Anterior cingulate cortex (tissue), 58 donors: ENCODE results near the gene DNAJC3.

Experiments
- DNase-seq, 58 donors: peaks; one replicate each; lab custom pipeline; 2025; lab: John Stamatoyannopoulos, UW

The DNAJC3 gene, protein sequence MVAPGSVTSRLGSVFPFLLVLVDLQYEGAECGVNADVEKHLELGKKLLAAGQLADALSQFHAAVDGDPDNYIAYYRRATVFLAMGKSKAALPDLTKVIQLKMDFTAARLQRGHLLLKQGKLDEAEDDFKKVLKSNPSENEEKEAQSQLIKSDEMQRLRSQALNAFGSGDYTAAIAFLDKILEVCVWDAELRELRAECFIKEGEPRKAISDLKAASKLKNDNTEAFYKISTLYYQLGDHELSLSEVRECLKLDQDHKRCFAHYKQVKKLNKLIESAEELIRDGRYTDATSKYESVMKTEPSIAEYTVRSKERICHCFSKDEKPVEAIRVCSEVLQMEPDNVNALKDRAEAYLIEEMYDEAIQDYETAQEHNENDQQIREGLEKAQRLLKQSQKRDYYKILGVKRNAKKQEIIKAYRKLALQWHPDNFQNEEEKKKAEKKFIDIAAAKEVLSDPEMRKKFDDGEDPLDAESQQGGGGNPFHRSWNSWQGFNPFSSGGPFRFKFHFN

DNA sequence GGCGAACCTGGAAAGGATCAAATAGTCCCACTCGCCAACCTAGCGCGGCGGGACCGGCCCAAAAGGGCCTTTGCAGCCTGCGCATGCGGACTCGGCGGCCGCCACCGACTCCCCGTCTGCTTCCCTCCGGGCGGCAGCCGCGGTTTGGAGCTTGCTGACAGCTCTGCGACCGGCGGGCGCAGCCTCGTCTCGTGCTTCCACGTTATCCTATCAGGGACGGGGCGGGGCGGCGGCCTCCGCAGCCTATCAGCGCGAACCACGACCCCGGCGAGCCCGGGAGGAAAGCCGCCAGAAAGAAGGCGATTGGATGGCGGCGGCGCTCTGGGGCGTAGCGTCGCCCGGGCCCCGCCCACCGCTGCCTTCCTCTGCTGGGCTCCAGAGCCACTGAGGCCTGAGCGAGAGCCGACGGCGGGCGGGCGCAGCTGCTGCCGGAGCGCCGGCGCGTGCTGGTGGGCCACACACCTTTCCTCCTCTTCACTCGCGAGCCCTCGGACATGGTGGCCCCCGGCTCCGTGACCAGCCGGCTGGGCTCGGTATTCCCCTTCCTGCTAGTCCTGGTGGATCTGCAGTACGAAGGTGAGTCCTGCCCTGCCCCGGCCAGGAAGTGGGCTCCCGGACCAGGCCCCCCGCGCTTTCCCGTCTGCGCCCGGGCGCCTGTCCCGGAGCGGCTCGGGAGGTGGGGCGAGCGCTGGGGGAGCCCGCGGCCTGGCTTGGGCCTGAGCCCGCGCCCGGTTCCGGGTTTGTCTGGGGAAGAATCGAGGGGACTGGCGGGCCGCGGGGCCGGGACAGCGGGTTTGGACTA lies at the start of gene DNAJC3:
TSS of gene DNAJC3 (plus strand) at position 378 of the 802 bp plus-strand sequence. CDS start at position 495, 117 bp downstream.
- DNase-seq: peak; percentile 74 to 99 (median 97)

DNA sequence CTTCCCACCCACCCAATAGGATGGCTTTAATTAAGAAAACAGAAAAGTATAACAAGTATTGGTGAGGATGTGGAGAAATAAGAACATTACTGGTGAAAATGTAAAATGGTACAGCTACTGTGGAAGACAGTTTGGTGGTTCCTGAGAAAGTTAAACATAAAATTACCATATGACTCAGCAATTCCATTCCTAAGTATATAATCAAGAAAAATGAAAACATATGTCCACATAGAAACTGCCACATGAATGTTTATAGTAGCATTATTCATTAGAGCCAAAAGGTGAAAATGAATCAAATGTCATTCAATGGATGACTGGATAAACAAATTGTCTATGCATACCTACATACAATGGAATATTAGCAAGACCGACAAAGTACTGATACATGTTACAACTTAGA lies 49.3 kb upstream of the DNAJC3 start:
- no peak for DNase-seq

DNA sequence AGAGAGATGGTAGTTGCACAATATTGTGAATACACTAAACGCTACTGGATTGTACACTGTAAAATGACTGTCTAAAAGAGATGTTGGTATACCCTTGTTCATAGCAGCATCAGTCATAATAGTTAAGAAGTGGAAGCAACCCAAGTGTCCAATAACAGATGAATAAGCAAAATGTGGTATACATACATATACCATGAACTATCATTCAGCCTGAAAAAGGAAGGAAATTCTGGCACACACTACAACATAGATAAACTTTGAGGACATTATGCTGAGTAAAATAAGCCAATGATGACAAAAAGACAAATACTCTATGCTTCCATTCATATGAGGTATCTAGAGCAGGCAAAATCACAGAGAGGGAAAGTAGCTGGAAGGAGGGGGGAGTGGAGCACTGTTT lies 48.5 kb upstream of the DNAJC3 start:
- DNase-seq: no peak

DNA sequence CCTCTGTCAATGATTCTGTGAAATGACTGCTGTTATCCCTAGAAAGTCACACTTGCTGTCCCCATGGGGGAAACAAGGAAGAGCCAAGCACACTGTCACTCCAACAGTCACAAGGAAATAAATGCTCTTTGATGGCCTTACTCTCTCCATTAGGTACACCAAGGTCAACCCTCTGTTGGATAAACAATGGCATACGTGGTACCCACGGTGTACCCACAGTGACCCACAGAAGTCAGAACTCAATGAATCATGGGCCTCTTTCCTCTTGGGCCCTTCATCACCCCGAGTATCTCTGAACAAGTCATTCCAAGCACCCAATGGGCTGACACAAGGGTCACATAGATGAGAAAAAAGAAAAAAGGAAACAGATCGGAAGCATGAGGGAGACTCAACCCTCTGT lies 47.9 kb upstream of the DNAJC3 start:
- DNase-seq: no peak

DNA sequence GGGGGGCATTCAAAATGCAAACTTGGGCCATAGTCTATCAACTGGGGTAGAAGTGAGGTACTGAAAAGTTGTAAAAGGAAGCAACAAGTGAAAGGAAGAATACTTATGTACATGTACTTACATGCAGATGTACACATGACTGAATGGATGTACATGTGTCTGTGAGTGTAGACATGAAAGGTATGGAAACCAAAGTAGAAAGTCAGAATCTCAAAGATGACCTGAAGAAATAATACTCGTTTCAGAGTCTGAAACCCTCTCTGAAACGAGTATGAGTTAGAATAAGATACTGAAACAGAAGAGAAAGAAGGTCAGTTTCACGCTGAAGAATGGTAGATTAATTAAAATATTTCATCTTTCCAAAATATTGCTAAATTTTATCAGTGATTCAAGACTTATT lies 46.3 kb upstream of the DNAJC3 start:
- no peak for DNase-seq

DNA sequence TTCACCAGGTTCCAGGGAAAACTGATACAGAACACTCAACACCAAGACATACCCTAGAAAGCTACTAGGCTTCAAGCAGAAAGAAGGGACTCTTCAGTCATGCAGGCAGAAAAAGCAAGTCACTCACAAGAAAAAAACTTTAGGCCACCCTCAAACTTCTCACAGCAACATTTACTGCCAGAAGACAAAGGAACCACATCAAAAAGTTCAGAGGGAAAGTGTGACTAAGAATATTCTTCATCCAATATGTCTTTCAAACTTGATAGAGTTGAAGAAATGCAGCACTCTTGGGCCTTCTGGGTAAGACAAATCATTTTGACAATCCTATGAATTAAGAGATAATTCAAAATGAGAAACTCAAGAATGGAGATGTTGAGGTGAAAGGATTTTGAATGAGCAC lies 40.1 kb upstream of the DNAJC3 start:
- no peak for DNase-seq

DNA sequence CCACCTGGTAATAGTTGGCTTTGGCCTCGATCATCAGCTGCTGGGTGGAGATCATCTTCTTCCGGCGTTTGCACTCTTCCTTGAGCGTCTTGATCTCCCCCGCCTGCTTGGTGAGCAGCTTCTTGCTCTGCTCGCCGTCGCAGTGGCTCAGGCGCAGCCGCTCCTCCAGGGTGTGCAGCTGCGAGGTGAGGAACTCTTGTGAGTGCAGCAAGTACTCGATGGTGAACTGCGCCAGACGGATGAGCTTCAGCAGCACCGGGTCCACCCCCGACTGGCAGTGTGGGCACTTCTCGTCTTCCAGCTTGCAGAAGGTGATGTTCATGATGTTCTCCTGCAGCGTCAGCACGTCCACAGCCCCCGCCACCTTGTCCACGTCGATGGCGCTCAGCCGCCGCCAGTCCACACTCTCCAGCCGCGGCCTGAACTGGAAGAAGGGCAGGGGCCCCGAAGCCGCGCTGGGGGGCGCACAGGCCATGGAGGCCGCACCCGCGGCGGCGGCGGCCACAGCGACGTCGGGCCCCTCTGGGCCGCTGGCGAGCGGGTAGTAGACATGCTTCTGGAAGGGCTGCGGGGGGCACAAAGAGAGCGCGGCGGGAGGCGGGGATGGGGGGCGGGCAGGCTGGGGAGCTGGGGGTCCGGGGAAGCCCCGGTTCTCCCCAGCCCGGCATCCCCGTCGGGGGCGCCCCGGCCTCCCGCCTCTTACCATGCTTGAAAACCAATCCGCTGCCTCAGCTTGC lies 35.5 kb upstream of the DNAJC3 start:
- peak in 28 of 58 donors; percentile 2 to 63 (median 14) for DNase-seq

DNA sequence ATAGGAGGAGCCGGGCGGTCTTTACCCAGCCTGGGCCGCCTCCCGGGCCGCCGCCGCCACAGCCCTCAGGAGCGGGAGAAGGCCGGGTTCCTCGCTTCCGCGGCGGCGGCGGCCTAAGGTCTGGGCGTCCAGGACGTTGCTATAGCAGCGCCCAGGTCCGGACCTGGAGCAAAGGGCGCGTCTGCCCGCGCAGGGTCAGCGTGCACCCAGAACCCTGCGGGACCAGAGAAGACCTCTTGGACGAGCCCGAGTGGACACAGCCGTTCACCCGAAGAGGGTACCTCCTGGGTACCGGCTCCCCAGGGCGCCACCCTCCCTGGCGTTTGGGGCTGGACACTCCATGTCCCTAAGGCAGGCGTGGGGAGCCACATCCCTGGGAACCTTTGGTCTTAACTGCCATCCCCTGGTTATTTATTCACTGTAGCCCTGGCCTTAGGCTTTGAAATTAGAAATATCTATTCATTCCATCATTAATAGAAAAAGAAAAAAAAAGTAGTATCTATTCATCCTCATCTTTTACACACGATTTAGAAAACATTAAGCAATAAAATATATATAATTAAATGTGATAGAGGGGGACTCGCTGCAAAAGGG lies 34.8 kb upstream of the DNAJC3 start:
- peak in 22 of 58 donors; percentile 3 to 42 (median 12) for DNase-seq

DNA sequence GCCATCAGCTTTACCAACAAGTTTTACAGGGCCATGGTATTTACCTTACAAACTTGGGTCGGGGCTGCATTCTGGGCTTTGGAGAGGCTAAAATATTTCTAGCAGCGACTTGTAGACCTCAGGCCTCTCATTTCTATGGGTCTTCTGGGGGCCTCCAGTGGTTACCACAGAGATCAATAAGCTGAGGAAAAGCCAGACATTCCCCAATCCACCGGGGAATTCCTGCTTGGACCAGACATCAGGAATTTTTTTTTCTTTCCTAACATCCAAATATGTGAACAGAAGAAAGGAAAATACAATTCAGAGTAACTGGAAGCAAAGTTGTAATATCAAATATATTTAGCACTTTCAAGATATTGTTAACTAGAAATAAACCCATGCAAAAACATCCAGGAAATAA lies 33.9 kb upstream of the DNAJC3 start:
- DNase-seq: no peak

DNA sequence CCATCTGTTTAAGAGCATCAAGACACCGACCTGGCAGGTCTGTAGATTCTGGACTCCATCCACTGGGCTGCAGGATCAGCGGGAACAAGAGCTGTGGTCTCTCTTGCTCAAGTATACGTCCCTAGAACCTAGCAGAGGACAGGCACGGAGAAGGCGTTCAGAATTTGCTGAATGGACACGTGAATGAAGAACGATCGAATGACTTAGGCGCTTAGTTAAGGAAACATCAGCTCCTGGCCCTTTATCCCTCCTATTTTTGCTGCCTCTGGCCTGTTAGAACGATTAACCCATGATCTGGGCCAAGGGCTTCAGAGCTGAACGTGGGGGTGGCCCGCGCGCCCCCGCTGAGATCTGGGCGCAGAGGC lies 33.4 kb upstream of the DNAJC3 start:
- peak in 15 of 58 donors; percentile 4 to 61 (median 34) for DNase-seq

DNA sequence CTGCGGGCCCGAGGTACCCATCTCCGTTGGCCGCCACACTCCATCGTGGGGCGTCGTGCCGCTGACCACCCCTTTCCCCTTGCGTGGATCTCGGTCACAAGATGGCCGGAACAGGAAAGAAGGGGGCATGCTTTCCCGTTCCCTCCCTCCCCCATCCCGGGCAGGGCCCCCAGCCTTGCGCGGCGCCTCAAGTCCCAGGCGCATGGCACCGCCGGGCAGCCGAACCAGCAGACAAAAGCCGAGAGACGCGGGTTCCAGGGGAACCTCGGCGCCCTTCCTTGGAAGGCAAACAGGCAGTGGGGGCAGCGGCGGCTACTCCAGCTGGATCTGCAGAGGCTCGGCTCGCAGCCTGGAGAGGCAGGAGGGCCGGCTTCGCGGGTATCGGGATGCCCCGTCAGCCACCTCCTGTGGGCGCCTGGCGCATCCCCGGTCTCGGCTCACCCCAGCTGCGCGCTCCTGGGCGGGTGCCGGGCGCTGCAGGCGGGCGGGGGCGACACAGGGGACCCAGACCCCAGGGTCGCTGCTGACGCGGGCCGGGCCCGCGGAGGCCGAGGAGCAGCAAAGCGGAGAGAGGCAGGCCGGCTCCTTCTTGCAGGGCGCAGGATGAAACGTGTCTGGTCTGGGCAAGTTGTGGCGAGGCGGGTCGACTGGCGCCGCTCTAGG lies 32.9 kb upstream of the DNAJC3 start:
- peak in 45 of 58 donors; percentile 8 to 78 (median 39) for DNase-seq

DNA sequence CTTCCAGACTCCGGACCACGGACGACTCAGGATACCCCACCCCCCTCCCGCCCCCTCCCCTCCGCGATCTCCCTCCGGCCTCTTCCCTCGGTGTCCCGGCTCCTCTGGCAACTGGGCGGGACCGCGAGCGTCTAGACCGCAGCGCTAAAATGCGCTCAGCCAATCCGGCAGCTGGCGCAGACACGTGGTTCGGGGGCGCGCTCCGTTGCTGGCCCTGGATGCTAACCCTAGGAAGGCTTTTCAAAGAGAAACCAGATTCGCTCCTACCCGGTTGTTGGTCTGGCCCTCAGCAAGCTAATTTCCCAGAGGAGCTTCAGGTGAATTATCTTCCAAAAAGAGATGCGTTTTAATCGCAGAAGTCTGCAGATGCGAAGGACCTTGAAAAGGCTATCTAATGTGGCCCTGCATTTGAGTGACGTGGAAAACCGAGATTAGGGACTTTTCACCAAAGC lies 32.3 kb upstream of the DNAJC3 start, which contains the start of gene DZIP1:
TSS of gene DZIP1 (minus strand) at position 106 of the 452 bp plus-strand sequence. CDS start 2,677 bp downstream, outside the sequence.
- peak in 56 of 58 donors; percentile 25 to 89 (median 72) for DNase-seq

DNA sequence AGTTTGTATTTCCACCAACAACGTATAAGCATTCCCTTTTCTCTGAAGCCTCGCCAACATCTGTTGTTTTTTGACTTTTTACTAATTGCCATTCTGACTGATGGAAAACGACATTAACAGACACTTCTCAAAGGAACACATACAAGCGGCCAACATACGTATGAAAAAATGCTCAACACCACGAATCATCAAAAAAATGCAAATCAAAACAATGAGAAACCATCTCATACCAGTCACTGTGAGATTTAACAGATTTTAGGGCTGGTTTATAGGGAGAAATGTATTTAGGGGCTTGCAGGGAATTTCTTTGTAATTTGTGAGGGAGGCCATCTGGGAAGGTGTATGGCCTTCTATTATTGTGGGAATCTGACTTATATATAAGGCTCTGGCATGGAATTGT lies 29.6 kb upstream of the DNAJC3 start:
- DNase-seq: no peak

DNA sequence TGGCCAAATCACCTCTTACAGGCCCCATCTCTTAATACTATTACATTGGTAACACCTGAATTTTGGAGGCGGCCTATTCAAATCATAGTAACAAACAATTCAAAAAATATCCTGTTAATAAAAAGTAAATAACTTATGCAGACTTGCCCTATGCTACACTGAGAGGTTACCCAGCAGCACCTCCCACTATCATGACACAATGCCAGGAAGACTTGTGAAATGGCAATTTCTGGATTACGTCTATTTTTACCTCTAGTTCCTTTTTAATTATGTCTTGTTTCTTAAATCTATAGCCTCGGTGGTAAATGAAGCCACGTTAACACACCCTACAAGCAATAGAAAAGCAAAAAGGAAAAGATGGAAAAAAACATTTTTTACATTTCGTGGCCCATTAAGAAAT lies 26.2 kb upstream of the DNAJC3 start:
- no peak for DNase-seq

DNA sequence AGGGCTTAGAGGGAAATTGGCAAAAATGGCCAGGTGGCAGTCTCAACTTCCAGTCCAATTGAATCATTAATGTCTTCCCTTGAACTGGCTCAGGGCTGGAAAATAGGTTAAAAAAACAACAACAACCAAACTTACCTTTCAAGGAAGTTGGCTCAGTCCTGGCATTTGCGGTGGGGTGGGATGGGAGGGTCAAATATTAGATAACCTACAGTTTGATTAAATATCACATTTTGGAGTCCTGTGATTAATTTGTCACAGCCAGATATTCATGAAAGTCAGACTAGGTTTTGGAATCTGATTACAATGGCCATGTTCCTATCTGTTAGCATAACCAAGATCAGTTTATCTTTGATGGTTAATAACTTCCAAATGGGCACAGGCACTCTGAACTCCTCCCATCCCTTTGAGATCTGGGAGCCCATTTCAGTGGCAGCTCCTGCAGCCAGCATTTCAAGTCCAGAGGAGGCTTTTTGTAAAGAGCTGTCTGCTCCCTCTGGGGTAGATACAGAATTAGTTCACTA lies 24.6 kb upstream of the DNAJC3 start:
- no peak for DNase-seq

DNA sequence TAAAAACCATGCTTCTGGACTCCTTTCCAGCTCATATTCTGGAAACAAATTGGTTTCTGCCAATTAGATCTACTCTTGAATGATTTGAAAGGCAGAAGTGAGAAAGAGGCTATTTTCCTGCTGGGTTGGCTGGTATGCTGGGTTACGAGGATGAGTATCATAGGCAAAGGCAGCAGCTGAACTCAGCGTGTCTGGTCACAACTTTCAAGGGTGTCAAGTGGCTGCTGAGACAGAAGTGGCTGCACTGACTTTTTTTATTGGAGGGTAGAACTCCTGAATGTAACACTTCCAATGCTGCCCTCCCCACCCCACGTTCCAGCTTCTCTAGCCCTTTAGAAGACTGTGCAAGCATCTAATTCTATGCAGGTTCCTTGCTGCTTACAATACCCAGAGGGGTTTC lies 24.1 kb upstream of the DNAJC3 start:
- DNase-seq: no peak

DNA sequence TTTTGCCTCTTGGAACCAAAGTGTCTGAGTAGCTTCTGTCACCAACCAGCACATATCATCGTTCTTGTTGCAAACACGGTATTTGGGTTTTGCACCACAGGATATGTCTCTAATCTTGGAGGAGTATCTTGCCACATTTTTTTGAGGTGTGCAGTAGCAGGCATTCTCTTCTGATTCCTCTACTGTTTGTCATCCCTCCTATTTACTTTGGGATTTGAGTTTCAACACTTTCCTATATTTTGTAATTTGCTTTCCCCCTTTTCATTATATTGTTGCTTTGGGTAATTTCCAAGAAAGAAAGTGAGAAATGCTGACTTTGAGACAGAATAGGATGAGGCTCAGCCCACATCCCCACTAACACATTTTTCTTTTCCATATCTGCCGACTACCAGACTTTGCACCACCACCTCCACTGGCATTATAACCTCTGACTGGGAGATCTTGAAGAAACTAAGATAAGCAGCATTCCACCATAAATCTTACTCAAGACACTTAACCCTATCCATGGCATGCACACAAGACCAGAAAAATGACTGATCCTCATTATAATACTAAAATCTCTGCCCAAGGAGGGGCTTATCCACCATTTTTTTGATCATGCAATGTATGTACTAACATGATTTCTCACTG lies 20.4 kb upstream of the DNAJC3 start:
- DNase-seq: no peak

DNA sequence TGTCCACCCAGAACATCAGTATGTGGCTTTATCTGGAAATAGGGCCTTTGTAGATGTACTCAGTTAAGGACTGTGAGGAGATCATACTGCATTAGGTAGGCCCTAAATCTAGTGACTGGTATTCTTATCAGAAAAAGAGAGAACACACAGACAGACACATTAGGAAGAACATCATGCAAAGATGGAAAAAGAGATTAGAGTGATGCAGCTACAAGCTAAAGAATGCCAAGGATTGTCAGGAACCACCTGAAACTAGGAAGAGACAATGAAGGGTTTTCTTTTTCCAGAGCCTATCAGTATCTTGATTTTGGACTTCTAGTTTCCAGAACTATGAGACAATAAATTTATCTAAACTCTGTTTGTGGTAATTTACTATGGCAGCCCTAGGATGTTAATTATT lies 17.4 kb upstream of the DNAJC3 start:
- no peak for DNase-seq
